Stimulated activated CD8-positive, alpha-beta memory T cell treated with anti-CD3 and anti-CD28 coated beads, Interleukin-12 subunit alpha, Interleukin-12 subunit beta, amount 100 ng/mL, for 24 hours (primary cell): ENCODE data around the gene ABHD17A.

Experiments
- DNase-seq: peaks from one replicate; pipeline ENCODE4 v3.0.0-alpha.2; 2020; ENCODE audit errors: extremely low read depth

ABHD17A gene

GRCh38 chr19:1839658-1840540 lies 45.4 kb downstream of the ABHD17A start:
- DNase-seq: no peak

- no peak for DNase-seq
These were observed 47.6 kb downstream of the ABHD17A start for GRCh38 chr19:1837625-1838105.

DNA sequence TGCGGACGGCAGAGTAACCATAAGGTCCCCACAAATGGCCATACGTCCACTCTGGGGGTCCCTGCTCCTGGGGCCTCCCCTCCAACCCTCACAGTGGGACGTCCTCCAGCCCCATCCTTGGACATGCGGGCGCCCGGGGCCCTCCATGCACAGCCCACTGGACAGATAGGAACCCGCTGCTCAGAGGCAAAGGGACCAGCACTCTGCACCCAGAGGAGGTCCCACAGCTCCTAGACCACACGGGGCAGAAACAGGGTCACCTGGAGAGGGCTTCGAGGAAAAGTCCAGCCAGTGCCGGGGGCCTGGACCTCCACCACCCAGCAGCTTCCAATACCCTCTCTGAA lies 48.1 kb downstream of the ABHD17A start:
- no peak for DNase-seq

DNA sequence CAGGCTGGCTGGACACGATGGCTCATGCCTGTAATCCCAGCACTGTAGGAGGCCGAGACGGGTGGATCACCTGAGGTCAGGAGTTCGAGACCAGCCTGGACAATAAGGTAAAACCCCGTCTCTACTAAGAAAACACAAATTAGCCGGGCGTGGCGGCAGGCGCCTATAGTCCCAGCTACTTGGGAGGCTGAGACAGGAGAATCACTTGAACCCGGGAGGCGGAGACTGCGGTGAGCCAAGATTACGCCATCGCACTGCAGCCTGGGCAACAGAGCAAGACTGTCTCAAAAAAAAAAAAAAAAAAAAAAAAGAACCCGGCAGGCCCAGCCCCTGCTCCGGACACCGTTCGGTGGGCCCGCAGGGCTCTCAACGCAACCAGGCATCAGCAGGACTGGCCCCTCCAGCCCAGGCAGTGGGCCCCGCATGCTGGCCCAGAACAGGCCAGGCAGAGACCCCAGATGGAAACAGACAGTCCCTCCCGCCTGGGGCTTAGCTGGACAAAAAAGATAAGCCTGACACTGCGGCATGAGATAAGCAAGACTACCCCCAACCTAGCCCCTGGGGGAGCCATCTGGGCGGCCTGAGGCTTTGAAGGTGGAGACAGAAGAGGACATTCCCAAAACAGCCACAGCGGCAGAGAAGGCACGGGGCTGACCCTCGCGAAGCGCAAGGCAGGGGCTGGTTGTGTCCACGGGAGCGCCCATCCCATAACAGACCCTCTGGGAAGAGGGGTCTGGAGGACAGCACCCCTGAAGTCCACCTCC lies 48.7 kb downstream of the ABHD17A start:
- no peak for DNase-seq

GRCh38 chr19:1833540-1833939 lies 51.8 kb downstream of the ABHD17A start:
- DNase-seq: no peak

- no peak for DNase-seq
These were observed 53.1 kb downstream of the ABHD17A start for GRCh38 chr19:1832046-1832663.

- no peak for DNase-seq
These were observed 54.3 kb downstream of the ABHD17A start for GRCh38 chr19:1830978-1831377.

- DNase-seq: no peak
These were observed 54.7 kb downstream of the ABHD17A start for GRCh38 chr19:1830568-1830967.

- no peak for DNase-seq
These were observed 55.3 kb downstream of the ABHD17A start for GRCh38 chr19:1829958-1830357.

GRCh38 chr19:1828279-1829238 lies 56.7 kb downstream of the ABHD17A start:
- DNase-seq: no peak

- DNase-seq: no peak
These were observed 57.6 kb downstream of the ABHD17A start for GRCh38 chr19:1827566-1828278.
